Effector memory CD8-positive, alpha-beta T cell (primary cell): ENCODE results near the gene ZNF511.
A peak's percentile ranks its signal among the peaks of the same experiment; 100 is the strongest.

Experiments
- ATAC-seq: fragments of 150-1000 bp; cut with Tn5 transposase; replicated peaks from 2 replicates; pipeline ENCODE4 v1.10.0; 2021; ENCODE audit warnings: mild to moderate bottlenecking, moderate library complexity
- DNase-seq, 3 experiments: peaks; one replicate each; pipeline ENCODE4 v3.0.0; 2021
- H3K27ac Mint-ChIP-seq, 2 donors: one replicate each; pipeline ENCODE4 v1.8.0; 2022; ENCODE audit warnings: mild to moderate bottlenecking in 2 of 2, mixed read lengths in 2 of 2, moderate library complexity in 2 of 2
- H3K27me3 Mint-ChIP-seq, 2 donors: one replicate each; pipeline ENCODE4 v1.8.0; 2022; ENCODE audit warnings: mixed read lengths in 2 of 2
- H3K36me3 Mint-ChIP-seq: one replicate; pipeline ENCODE4 v1.8.0; 2022; ENCODE audit warnings: mild to moderate bottlenecking, moderate library complexity, mixed read lengths; ENCODE audit not compliant: insufficient read depth
- H3K4me1 Mint-ChIP-seq, 2 donors: one replicate each; pipeline ENCODE4 v1.8.0; 2022; ENCODE audit warnings: low read depth in 2 of 2, mixed read lengths in 2 of 2
- H3K4me3 Mint-ChIP-seq, 2 donors: one replicate each; pipeline ENCODE4 v1.8.0; 2022; ENCODE audit warnings: mild to moderate bottlenecking in 2 of 2, mixed read lengths in 2 of 2, moderate library complexity in 2 of 2
- H3K9me3 Mint-ChIP-seq, 2 donors: one replicate each; pipeline ENCODE4 v1.8.0; 2022; ENCODE audit warnings: mixed read lengths in 2 of 2

The ZNF511 gene

DNA sequence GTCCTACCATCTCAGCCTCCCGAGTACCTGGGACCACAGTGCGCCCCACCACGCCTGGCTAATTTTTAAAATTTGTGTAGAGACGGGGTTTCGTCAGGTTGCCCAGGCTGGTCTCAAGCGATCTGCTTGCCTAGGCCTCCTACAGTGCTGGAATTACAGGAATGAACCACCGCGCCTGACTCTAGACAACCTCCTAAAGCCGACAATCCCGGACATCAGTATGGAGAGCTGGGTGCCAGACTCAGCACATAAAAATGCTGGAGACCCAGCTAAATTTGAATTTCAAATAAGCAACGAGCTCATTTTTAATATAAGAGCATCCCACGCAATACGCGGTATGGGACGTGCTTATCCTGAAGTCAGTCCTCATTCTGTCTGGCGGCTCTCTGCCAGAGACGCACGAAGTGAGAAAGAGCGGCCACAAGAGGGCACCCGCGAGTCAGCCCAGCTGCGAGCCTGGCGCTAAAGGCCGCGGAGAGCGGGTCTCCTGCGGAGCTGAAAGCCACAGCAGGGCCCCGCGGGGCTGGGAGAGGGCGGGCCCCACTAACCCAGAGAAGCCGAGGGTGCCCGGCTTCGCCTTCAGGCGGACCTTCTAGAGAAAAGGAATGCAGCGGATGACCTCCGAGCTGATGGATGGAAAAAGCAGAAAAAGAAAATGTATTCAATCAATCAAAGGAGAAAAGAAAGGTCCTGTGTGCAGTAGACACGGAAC is 20.9 kb downstream of the ZNF511 start:
- Mint-ChIP-seq H3K4me3 (peak overlapping the region; percentile 70 to 71), H3K4me1 (peaks cover 5 to 9% of the 10 kb centered on the region in 2 donors), H3K27ac (peak overlapping the region in 1 of 2 donors; percentile 46), H3K27me3 (peaks cover 35 to 68% of the 10 kb centered on the region in 2 donors), H3K36me3 (peaks cover 6% of the 10 kb centered on the region), H3K9me3 (no peaks in the 10 kb centered on the region)
- DNase-seq (peak; percentile 84 to 85 (median 84)), ATAC-seq (peak; percentile 89)

DNA sequence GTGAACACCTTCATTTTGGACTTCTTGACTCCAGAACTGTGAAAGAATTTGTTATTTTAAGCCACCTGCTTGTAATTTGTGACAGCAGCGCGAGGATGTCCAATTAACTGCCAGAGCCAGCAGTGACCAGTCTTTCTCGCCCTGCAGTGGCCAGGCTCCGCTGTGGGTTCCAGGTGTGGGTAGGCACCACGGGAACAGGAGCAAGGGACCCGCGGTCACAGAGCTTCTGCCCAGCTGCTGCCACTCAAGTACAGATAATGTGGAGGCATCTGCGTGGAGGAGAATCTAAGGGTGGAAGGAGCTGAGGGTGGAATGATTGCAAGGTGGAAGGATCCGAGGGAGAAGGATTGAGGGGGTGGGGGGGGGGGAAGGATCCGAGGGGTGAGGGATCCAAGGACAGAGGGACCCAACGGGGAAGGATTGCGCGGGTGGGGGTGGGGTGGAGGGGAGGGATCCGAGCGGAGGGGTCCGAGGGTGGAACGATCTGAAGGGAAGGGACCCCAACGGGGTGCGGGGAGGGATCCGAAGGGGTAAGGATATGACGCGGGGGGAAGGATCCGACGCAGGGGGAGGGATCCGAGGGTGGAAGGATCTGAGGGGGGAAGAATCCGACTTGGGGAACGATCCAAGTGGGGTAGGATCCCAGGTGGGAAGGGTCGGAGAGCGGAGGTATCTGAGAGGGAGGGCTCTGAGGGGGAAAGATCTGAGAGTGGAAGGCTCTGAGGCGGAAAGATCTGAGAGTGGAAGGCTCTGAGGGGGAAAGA is 24.4 kb downstream of the ZNF511 start:
- Mint-ChIP-seq H3K27ac (peak overlapping the region in 1 of 2 donors; percentile 22), H3K27me3 (peaks cover 10 to 35% of the 10 kb centered on the region in 2 donors), H3K9me3 (no peaks in the 10 kb centered on the region), H3K4me3 (no peak overlapping the region), H3K36me3 (peaks cover 16% of the 10 kb centered on the region), H3K4me1 (peaks cover 6 to 8% of the 10 kb centered on the region in 2 donors)
- ATAC-seq (no peak), DNase-seq (no peak)

DNA sequence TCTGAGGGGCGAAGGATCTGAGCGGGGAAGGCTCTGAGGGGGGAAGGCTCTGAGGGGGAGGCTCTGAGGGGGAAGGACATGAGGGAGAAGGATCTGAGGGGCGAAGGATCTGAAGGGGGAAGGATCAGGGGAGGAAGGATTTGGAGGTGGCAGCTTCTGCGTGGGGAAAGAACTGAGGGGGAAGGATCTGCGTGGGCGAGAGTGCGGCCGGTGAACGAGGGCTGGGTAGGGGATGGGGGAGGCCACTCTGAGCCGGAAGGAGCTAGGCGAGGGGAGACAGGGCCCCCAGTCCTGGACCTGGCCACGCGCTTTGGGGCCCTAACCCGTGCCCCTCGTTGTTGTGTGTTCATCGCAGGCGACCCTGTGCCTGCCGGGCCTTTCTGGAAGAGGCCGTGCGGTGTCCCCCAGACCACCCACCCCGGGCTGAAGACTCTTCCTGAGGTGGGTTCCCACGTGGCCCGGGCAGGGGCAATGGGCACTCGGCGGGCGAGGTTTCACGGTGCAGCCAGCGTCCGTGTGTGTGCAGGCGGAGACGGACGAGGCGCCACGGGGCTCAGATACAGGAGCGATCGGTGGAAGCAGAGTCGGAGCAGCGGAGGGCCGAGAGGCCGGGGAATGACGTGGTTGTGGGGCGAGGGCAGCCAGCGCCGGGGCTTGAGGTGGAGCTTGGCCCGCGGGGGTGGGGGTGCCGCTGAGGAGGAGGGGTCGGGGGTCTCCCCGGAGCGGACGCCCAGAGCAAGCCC is 26.0 kb downstream of the ZNF511 start:
- H3K36me3 Mint-ChIP-seq, result peaks cover 16% of the 10 kb centered on the region

DNA sequence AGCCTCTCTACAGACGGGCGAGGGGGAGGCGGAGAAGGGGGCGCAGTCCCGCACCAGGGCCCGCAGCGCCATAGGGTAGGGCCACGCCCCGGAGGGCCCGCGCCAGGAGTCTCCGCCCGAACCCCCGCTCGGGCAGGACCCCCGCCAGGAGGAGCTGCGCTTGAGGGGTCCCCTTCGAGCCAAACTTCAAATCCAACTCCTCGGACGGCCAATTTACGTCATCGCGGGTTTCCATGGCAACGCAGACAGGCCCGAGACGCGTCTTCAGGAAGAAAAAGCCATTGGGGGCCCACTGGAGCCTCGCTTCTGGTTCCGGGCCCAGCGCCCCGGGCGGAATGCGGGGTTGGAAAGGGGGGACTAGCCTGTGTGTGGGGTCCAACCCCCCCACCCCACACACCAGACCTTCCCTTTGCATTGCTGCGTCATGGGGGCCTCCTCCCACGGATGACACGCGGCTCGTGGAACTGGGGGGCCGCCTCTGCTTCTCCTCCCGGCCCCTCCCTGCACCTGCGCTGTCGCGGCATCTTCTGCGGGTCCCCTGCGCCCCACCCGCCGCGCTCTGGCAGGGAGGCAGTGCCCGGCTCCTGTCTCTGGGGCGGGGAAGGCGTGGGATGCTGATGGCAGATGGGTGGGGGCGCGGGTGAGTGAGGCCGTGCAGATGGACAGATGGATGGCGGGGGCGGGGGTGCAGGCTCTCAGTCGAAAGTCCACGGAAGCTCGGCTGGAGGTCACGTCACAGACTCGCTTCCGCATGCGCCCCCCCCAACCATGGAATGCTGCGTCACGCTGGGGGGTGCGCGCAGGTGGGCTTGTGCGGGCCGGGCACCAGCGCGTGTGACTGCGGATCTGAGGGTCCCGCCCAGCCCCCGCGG is 26.8 kb downstream of the ZNF511 start:
- peak; percentile 85 to 91 (median 87) for DNase-seq
- ATAC-seq, result peak; percentile 51
- Mint-ChIP-seq H3K9me3 (no peaks in the 10 kb centered on the region), H3K27ac (peak overlapping the region; percentile 92 to 96), H3K27me3 (peaks cover 0 to 15% of the 10 kb centered on the region in 2 donors), H3K4me1 (peaks cover 3 to 4% of the 10 kb centered on the region in 2 donors), H3K4me3 (peak overlapping the region in 1 of 2 donors; percentile 76), H3K36me3 (peaks cover 16% of the 10 kb centered on the region)

More for the DNA sequence above, 26.0 kb downstream of the ZNF511 start:
- peak overlapping the region in 1 of 2 donors; percentile 76 for H3K4me3 Mint-ChIP-seq
- no peaks in the 10 kb centered on the region for H3K9me3 Mint-ChIP-seq
- peaks cover 6 to 8% of the 10 kb centered on the region in 2 donors for H3K4me1 Mint-ChIP-seq
- ATAC-seq (peak; percentile 18), DNase-seq (peak in 2 of 3 experiments; percentile 35 to 38)
- peak overlapping the region; percentile 92 to 96 for H3K27ac Mint-ChIP-seq
- peaks cover 3 to 19% of the 10 kb centered on the region in 2 donors for H3K27me3 Mint-ChIP-seq

DNA sequence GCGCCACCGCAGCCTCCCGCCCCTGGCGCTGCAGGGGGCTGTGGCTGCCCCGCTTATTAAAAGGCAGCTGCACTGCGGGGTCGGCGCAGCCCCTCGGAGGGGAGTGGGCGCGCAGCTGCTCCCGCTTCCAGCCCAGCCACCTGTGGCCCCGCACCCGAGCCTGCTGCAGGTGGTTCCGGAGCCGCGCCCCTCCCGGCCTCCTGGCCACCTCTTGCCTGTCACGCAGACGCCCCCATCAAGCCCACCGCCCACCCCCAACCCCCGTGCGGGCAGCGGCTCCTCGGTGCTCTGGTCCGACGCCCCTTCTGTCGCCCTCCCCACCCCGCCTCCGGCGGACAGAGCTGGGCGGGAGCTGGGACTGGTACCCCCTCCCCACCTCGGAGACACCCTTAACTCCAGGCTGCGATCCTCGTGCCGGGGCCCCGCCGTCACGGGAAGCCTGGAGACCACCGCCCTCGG is 27.4 kb downstream of the ZNF511 start:
- ATAC-seq, result no peak
- Mint-ChIP-seq H3K4me1 (peaks cover 3 to 4% of the 10 kb centered on the region in 2 donors), H3K27ac (peak overlapping the region; percentile 92 to 96), H3K9me3 (no peaks in the 10 kb centered on the region), H3K27me3 (peaks cover 0 to 15% of the 10 kb centered on the region in 2 donors), H3K36me3 (peaks cover 16% of the 10 kb centered on the region), H3K4me3 (no peak overlapping the region)
- no peak for DNase-seq

DNA sequence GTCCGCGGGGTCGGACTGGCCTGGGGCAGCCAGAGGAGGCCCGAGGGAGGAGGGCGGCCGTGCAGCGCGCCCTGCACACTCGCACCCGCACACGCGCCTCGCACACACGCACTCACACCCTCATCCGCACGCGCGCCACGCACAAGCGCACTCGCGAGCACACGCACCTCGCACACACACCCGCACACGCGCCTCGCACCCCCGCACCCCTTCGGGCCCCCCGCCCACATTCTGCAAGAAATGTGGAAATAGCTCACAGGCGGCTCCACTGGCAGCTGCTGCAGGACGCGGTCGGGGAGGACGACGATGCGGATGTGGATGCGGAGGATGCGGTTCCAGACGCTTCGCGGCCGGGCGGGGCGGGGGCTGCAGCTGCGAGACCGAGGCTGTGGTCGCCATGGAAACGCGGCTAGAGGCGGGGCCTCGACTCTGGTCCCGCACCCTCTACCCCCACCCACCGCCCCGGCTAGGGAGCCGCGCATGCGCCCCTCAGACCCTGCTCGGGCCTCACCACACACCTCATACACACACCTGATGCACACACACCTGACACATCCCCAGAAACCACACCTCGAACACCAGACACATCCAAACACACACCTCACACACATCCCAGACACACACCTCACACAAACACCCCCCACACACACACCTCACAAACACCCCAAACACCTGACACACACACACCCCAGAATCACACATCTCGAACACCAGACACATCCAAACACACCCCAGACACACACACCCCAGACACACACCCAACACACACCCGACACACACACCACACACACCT is 28.1 kb downstream of the ZNF511 start, which contains the start of gene CALY:
CALY (minus strand) TSS at position 320 of the 793 bp plus-strand sequence. CDS start 7,907 bp downstream, outside the sequence.
- peak within 1 kb of the TSS in 1 of 2 donors; percentile 76 for H3K4me3 Mint-ChIP-seq
- H3K9me3 Mint-ChIP-seq, result no peaks in the 10 kb centered on the region
- ATAC-seq (peak; percentile 61), DNase-seq (peak; percentile 87 to 95 (median 93))
- peak within 1 kb of the TSS; percentile 92 to 96 for H3K27ac Mint-ChIP-seq
- peaks cover 3 to 16% of the 10 kb centered on the region in 2 donors for H3K27me3 Mint-ChIP-seq
- peaks cover 16% of the 10 kb centered on the region for H3K36me3 Mint-ChIP-seq
- H3K4me1 Mint-ChIP-seq, result peaks cover 3 to 4% of the 10 kb centered on the region in 2 donors

DNA sequence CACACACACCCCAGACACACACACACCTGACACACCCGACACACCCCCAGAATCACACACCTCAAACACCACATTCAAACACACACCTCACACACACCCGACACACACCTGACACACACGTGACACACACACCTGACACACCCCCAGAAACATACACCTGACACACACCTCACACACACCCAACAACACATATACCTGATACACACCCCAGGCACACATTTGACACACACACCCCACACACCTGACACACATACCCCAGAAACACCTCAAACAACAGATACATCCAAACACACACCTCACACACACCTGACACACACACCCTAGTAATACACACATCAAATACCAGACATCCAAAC is 28.6 kb downstream of the ZNF511 start:
- Mint-ChIP-seq H3K27me3 (peaks cover 7 to 16% of the 10 kb centered on the region in 2 donors), H3K9me3 (no peaks in the 10 kb centered on the region), H3K4me1 (peaks cover 3 to 4% of the 10 kb centered on the region in 2 donors), H3K4me3 (no peak overlapping the region), H3K36me3 (peaks cover 16% of the 10 kb centered on the region), H3K27ac (no peak overlapping the region)
- ATAC-seq (no peak), DNase-seq (no peak)

DNA sequence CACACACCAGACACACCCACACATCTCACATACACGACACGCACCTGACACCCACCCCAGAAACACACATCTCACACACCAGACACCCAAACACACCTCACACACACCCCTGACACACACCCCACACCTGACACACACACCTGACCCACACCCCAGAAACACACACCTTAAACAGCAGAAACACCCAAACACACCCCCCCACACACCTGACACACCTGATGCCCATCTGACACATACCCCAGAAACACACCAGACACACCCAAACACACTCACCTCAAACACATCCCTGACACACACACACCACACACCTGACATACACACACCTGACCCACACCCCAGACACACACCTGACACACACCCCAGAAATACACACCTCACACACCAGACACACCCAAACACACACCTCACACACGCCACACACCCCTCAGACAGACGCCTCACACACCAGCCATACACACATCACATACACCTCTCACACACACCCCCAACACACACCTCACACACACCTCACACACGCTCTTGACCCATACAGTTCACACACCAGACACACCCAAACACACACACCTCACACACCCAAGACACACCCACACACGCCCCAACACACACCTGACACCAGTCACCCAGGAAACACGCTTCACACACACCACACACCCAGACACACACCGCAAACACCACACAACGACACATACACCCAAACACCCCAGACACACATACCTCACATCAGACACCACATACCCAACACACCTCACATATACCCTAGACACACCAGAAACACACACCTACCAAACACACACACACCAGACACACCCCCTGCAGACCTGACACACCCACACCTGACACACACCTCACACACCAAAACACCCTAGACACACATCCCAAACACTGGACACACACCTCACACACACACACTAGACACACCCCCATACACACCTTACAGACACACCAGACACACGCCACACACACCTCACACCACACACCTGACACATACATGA is 29.7 kb downstream of the ZNF511 start:
- no peak for DNase-seq
- Mint-ChIP-seq H3K4me3 (no peak overlapping the region), H3K9me3 (no peaks in the 10 kb centered on the region), H3K36me3 (peaks cover 13% of the 10 kb centered on the region), H3K27me3 (peaks cover 12 to 15% of the 10 kb centered on the region in 2 donors), H3K4me1 (peaks cover 3 to 4% of the 10 kb centered on the region in 2 donors), H3K27ac (no peak overlapping the region)
- no peak for ATAC-seq

DNA sequence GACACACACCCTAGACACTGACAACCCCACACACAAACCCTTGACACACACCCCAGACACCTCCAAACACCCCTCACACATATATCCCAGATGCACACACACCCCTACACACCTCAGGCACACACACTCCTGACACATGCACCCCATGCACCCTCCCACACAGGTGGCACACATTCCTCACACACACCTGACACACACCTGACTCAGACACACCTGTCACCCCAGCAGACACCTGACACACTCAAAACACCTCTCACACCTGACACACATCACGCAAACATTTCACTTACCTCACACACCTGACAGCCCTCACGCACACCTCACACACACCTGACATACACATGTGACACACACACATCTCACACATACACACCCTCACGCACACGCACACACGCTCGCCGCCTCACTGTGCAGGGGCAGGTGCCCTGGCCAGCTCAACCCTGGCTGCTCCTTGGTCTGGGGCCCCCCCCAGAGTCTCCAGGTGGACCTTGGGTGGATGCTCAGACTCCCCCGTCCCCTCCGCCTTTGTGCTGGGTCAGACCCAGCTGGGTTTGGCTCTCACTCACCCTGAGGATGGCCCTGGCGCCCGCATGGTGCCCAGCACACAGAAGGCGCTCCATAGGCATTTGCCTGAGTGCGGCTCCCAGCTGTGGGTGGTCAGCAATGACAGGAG is 31.1 kb downstream of the ZNF511 start:
- H3K36me3 Mint-ChIP-seq, result peaks cover 8% of the 10 kb centered on the region
- H3K27ac Mint-ChIP-seq, result no peak overlapping the region
- peaks cover 14 to 29% of the 10 kb centered on the region in 2 donors for H3K27me3 Mint-ChIP-seq
- no peaks in the 10 kb centered on the region for H3K9me3 Mint-ChIP-seq
- DNase-seq (no peak), ATAC-seq (no peak)
- no peak overlapping the region for H3K4me3 Mint-ChIP-seq
- peaks cover under 1% of the 10 kb centered on the region in 2 donors for H3K4me1 Mint-ChIP-seq

DNA sequence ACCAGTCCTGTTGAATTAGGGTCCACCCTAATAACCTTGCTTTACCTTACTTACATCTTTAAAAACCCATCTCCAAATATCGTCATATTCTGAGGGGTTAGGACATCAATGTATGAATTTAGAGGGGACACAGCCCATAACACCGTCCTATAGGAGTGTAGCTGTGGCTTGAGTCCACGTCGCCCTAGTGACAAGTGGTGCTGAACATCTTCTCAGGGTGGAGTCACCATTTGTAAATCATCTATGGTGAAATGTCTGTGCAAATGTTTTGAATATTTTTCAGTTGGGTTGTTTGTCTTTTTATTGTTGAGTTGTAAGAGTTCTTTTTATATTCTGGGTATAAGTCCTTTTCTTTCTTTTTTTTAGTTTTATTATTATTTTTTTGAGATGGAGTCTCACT is 33.3 kb downstream of the ZNF511 start:
- no peaks in the 10 kb centered on the region for H3K9me3 Mint-ChIP-seq
- no peak overlapping the region for H3K27ac Mint-ChIP-seq
- H3K36me3 Mint-ChIP-seq, result no peaks in the 10 kb centered on the region
- no peak for ATAC-seq
- DNase-seq, result no peak
- H3K27me3 Mint-ChIP-seq, result peaks cover 34 to 50% of the 10 kb centered on the region in 2 donors
- H3K4me3 Mint-ChIP-seq, result no peak overlapping the region
- H3K4me1 Mint-ChIP-seq, result no peaks in the 10 kb centered on the region
